ENCODE measurements around the gene FAM50A.

The FAM50A gene

GRCh38 chrX:154413142-154413541, 30.8 kb upstream of the FAM50A start:
- DNase-seq (ENCODE audit: low spot score) = no peak

GRCh38 chrX:154417157-154417556, 26.8 kb upstream of the FAM50A start:
- DNase-seq (ENCODE audit: low spot score) = no peak

GRCh38 chrX:154419189-154419588, 24.8 kb upstream of the FAM50A start:
- DNase-seq (ENCODE audit: low spot score) = no peak

- no peak for DNase-seq (ENCODE audit: low spot score)
Measured at GRCh38 chrX:154419688-154420401, 24.1 kb upstream of the FAM50A start.

GRCh38 chrX:154420402-154420756, 23.6 kb upstream of the FAM50A start:
- DNase-seq (ENCODE audit: low spot score) = no peak

GRCh38 chrX:154426916-154427770, 16.8 kb upstream of the FAM50A start:
- DNase-seq (ENCODE audit: low spot score) = no peak

- peak; percentile 87 for DNase-seq (ENCODE audit: low spot score)
Measured at GRCh38 chrX:154428176-154429171, 15.5 kb upstream of the FAM50A start, which contains the start of gene ATP6AP1. Gene ATP6AP1 (plus strand): TSS chrX:154428677. CDS start chrX:154428693, 16 bp downstream.

GRCh38 chrX:154429711-154430110, 14.2 kb upstream of the FAM50A start:
- no peak for DNase-seq (ENCODE audit: low spot score)

- no peak for DNase-seq (ENCODE audit: low spot score)
Measured at GRCh38 chrX:154430479-154430878, 13.5 kb upstream of the FAM50A start.

GRCh38 chrX:154430916-154431315, 13.0 kb upstream of the FAM50A start:
- DNase-seq (ENCODE audit: low spot score) = no peak

- DNase-seq (ENCODE audit: low spot score) = no peak
Measured at GRCh38 chrX:154431341-154431740, 12.6 kb upstream of the FAM50A start.

GRCh38 chrX:154432210-154432609, 11.7 kb upstream of the FAM50A start:
- DNase-seq (ENCODE audit: low spot score) = no peak

- no peak for DNase-seq (ENCODE audit: low spot score)
Measured at GRCh38 chrX:154433605-154434004, 10.3 kb upstream of the FAM50A start.

GRCh38 chrX:154434394-154435168, 9.4 kb upstream of the FAM50A start:
- no peak for DNase-seq (ENCODE audit: low spot score)

GRCh38 chrX:154435171-154435733, 8.7 kb upstream of the FAM50A start:
- no peak for DNase-seq (ENCODE audit: low spot score)

- DNase-seq (ENCODE audit: low spot score) = peak; percentile 20
Measured at GRCh38 chrX:154436374-154436982, 7.5 kb upstream of the FAM50A start.

GRCh38 chrX:154436983-154437752, 6.8 kb upstream of the FAM50A start, which contains the start of gene GDI1:
Gene GDI1 (plus strand): TSS chrX:154437154. CDS start chrX:154437255, 101 bp downstream.
- peak; percentile 42 for DNase-seq (ENCODE audit: low spot score)

GRCh38 chrX:154437971-154438893, 5.7 kb upstream of the FAM50A start:
- no peak for DNase-seq (ENCODE audit: low spot score)

All from LoVo (cell line).